ENCODE data around the gene SIMC1.

Gene SIMC1

DNA sequence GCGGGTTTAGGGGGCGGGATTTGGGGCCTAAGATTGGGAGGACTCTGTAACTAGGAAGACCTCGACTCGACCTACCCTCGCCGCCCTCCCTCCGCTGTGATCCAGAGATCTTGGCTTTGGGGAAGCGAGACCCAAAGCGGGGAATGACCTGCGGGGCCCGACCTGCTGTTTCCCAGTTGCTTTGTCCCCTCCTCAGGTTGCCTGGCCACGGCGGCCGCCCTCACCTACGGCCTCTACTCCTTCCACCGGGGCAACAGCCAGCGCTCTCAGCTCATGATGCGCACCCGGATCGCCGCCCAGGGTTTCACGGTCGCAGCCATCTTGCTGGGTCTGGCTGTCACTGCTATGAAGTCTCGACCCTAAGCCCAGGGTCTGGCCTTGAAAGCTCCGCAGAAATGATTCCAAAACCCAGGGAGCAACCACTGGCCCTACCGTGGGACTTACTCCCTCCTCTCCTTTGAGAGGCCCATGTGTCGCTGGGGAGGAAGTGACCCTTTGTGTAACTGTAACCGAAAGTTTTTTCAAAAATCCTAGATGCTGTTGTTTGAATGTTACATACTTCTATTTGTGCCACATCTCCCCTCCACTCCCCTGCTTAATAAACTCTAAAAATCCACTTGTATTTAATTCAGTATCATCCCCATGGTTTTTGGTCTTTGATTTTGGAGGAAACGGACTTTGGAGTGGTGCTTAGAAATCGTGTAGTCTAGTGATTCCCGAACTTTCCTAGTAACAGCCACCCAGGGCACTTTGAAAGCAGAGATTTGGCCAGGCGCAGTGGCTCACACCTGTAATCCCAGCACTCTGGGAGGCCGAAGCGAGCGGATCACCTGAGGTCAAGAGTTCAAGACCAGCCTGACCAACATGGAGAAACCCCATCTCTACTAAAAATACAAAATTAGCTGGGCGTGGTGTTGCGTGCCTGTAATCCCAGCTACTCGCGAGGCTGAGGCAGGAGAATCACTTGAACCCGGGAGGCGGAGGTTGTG lies 151.2 kb downstream of the SIMC1 start:
- no peak for DNase-seq

DNA sequence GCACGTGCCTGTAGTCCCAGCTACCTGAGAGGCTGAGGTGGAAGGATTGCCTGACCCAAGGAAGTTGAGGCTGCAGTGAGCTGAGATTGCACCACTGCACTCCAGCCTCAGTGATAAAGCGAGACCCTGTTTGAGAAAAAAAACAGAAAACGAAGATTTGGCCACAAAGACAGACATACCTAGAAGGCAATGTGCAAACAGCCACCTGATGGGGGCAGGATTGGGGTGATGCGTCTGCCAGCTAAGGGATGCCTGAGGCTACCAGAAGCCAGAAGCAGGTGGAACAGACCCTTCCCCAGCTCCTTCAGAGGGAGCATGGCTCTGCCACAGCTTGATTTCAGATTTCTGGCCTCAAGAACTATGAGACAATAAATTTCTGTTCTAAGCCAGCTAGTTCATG lies 153.3 kb downstream of the SIMC1 start:
- no peak for DNase-seq

DNA sequence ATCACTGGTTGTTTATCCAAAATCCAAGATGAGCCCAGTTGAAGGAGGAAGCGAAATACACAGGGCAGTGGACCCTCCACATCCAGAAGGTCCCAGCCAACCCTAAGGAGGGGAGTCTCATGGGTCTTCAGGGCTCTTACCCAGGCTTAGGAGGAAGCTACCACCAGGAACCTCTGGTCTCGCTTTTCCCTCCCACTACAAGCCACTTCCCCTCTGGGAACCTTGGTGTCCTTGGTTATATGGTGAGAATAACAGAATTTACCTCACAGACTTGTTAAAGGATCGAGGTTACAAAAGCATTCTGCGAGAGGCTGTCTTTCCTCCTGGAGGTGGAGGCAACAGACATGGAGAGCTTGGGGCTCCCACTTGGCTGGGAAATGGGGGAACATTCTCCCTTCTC lies 153.8 kb downstream of the SIMC1 start:
- no peak for DNase-seq

DNA sequence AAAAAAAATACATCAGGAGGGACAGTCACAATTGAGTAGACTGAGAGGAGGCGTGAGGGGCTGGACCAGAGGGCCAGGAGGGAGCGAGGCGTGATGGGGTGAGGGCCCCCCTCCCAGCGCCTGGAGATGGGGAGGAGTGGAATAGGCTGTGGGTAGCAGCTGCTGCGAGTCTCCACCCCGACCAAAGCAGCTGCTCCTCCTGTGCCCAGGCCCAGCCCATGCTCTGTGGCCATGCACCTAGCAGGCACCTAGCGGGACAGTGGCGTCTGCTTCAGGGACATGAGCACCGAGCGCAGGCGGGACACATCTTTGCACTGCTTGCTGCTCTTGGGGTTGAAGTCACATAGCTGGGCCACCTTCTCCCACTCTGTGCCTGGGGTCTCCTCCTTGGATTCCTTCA lies 154.3 kb downstream of the SIMC1 start:
- no peak for DNase-seq

DNA sequence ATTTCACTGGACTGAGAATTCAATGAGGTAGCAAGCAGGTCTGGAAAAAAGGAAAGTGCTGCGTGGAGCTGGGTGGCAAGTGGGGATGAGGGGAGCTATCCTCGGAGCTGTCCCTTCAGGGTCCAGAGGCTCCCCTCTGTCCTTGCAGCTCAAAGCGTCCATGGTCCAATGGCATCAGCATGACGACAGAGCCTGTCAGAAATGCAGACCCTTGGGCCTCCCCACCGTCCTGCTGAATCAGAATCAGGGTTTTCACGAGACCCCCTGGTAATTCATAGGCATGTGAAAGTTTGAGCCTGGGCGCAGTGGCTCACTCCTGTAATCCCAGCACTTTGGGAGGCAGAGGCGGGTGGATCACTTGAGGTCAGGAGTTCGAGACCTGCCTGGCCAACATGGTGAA lies 155.9 kb downstream of the SIMC1 start:
- no peak for DNase-seq

DNA sequence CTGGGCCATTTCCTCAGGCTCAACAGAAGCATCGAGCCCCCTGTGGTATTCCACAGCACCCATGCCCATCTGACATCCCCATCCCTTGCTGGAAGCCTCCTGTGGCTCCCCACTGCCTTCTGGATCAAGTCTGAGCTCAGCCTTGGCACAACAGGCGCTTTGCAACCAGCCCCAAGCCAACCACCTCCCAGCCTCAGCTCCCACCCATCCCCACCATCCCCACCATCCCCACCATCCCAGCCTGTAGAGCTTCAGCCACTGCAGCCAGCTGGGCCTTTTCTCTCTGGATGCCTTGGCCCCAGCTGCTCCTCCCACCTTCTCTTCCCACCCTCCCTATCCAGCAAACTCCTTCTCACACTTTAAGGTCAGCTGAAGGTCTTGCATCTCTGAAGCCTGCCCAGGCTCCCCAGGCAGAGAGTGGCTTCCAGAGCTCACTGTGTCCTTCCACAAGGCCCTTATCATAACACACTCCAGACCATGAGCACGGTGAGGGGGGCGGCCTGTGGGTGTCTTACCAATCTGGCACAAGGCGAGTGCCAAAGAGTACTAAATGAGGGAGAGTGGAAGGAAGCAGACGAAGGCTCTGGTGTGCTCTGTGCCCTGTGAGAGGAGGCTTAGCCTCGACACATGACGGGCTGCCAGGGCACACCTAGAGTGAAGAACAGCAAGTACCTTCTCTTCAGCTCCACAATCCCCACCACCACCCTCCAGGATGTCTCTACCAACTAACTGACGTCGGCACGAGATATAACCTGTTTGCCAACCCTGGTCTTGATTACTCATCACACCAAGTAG lies 156.9 kb downstream of the SIMC1 start:
- no peak for DNase-seq

All from CD4-positive, alpha-beta T cell treated with Interleukin-1 beta for 1 hour (primary cell).